Lower leg skin (tissue), 4 donors: ENCODE measurements around the gene RPS19. TPM values are rescaled to one million over a fixed set of nuclear protein-coding genes. Genes with fewer than 3 reads are reported as not detected.

Experiments
- DNase-seq, 2 donors: peaks; one replicate each; pipeline ENCODE4 v3.0.0-alpha.2; 2019; ENCODE audit warnings: low spot score in 2 of 2
- H3K4me3 ChIP-seq: fragments of 200-600 bp; sonication (generic); 2 replicates; pipeline ENCODE4 v1.5.1; 2017; ENCODE audit warnings: mild to moderate bottlenecking, low read depth; ENCODE audit not compliant: poor library complexity, severe bottlenecking
- CTCF ChIP-seq, 3 donors: fragments of 450-650 bp; IDR thresholded peaks; one replicate each; pipeline ENCODE4 v1.5.1; 2016; ENCODE audit warnings: antibody characterized with exemption in 3 of 3, mild to moderate bottlenecking in 3 of 3, moderate library complexity in 2 of 3
- POLR2A ChIP-seq, 2 donors: fragments of 450-650 bp; IDR thresholded peaks; one replicate each; pipeline ENCODE4 v1.6.1; 2016 to 2017; ENCODE audit warnings: antibody characterized with exemption in 2 of 2, mild to moderate bottlenecking in 1 of 2, moderate library complexity in 1 of 2
- WGBS, 2 donors: methylation state at CpG; one replicate each; pipeline ENCODE4 v1.1.5; 2018; 5-methylcytosine and 5-hydroxymethylcytosine counted together
- intact Hi-C: fragments of 100-400 bp; cut with DNase I; formaldehyde crosslinking; loops from one replicate; pipeline ENCODE4 v1.15.0; 2023; ENCODE audit warnings: low total_unique reads
- total RNA-seq, 4 donors: library from RNA; depleted of rRNA; stranded (reverse); fragments of >200 nt; gene quantifications; one replicate each; pipeline ENCODE4 v1.1.0, GENCODE V29; 2016

The RPS19 gene
- total RNA-seq, 4 donors from 2014 or later = 1,327 to 3,048 (median 2,121) TPM

- DNase-seq = no peak
- intact Hi-C loops = no loop called here
- no peak overlapping the region for H3K4me3 ChIP-seq
- WGBS, 2 donors = 85 to 89% methylated on average over 16 to 19 of the region's 19 CpGs
- TF ChIP-seq POLR2A (IDR thresholded peaks at IDR 0.05) = no peak
- no peak for TF ChIP-seq CTCF (IDR thresholded peaks at IDR 0.05)
Measured at GRCh38 chr19:41895745-41896580, 35.9 kb downstream of the RPS19 start.

GRCh38 chr19:41896581-41896942, 36.5 kb downstream of the RPS19 start:
- no peak for DNase-seq
- no peak for TF ChIP-seq CTCF (IDR thresholded peaks at IDR 0.05)
- intact Hi-C loops = no loop called here
- WGBS, 2 donors = 86 to 88% methylated on average over 1 of the region's 1 CpG
- H3K4me3 ChIP-seq = no peak overlapping the region

DNA sequence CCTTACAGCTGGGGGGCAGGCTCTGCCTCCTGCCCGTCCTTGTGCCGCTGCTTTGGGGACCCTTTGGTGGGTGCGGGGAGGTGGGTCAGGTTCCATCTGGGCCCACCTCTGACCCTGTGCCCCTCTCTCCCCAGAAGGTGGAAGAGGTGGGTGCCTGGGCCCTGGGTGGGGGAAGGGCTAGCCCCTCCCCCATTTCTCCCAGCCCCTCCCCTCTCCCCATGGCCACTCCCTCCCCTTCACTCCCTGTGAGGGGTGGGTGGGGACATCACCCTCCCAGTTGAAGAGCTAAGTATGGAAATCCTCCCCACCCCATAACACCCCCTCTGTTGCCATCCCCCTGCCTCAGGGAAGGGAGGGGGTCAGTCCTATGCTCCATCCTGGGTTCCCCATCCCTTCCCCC, 37.1 kb downstream of the RPS19 start:
- H3K4me3 ChIP-seq = no peak overlapping the region
- no peak for DNase-seq
- intact Hi-C loops = no loop called here
- no peak for TF ChIP-seq POLR2A (IDR thresholded peaks at IDR 0.05)
- 100% methylated on average over 2 to 3 of the region's 3 CpGs for WGBS, 2 donors

- no peak for TF ChIP-seq POLR2A (IDR thresholded peaks at IDR 0.05)
- TF ChIP-seq CTCF (IDR thresholded peaks at IDR 0.05) = no peak
- H3K4me3 ChIP-seq = no peak overlapping the region
- 90 to 91% methylated on average over 21 to 24 of the region's 24 CpGs for WGBS, 2 donors
- no peak for DNase-seq
- intact Hi-C loops = no loop called here
Measured at GRCh38 chr19:41897820-41898219, 37.8 kb downstream of the RPS19 start.

GRCh38 chr19:41898235-41898634, 38.2 kb downstream of the RPS19 start:
- intact Hi-C loops = no loop called here
- no peak for DNase-seq
- no peak overlapping the region for H3K4me3 ChIP-seq
- TF ChIP-seq POLR2A (IDR thresholded peaks at IDR 0.05) = no peak
- no peak for TF ChIP-seq CTCF (IDR thresholded peaks at IDR 0.05)
- WGBS, 2 donors = 92 to 93% methylated on average over 14 to 15 of the region's 15 CpGs

DNA sequence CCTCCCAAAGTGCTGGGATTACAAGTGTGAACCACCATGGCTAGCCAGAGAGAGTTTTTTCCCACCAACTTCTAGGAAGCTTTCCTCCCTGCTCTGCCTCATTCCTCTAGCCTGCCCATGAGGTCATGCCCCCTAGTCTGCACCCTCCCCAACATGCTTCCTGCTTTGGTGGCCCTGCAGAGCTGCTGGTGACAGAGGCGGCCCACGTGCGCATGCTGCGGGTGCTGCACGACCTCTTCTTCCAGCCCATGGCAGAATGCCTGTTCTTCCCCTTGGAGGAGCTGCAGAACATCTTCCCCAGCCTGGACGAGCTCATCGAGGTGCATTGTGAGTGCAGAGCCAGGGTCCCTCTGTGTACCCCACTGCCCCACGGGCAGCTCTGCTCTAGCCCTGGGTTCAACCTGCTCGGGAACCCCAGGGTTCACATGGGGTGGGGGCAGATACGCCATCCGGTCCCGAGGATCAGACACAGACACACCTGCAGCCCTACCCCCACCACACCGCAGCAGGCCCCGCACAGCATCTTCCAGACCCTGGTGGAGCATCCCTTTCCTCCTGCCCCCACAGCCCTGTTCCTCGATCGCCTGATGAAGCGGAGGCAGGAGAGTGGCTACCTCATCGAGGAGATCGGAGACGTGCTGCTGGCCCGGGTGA, 41.8 kb downstream of the RPS19 start:
- TF ChIP-seq POLR2A (IDR thresholded peaks at IDR 0.05) (no peak), CTCF (IDR thresholded peaks at IDR 0.05) (no peak)
- no peak for DNase-seq

More for the DNA sequence above, 41.8 kb downstream of the RPS19 start:
- WGBS, 2 donors = 92 to 96% methylated on average over 19 to 21 of the region's 21 CpGs
- intact Hi-C loops = no loop called here
- H3K4me3 ChIP-seq = no peak overlapping the region
